Measurements from ENCODE around the gene PDZD2.
"Not testable (repeated sequence)": the region's sequence is repeated elsewhere in the genome, so short reads cannot be mapped to it uniquely, and the experiment has no call there.

The PDZD2 gene

DNA sequence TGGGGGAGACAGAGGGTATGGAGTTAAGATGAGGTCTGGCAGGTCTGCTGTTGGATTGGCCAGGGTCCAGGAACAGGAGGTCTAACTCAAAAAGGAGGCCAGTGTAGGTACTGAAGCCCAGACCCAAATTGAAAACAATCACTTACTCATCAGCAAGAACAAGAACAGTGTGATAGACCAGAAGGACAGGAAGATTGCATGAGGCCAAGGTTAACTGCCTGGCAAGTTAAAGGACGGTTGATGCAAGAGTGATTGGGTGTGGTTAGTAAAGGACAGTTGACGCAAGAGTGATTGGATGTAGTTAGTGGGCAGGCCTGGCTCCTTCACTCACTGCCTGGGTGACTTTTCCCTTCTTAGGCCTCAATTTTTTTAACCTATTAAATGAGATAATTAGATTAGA lies 132.6 kb downstream of the PDZD2 start:
- DNase-seq: no peak

DNA sequence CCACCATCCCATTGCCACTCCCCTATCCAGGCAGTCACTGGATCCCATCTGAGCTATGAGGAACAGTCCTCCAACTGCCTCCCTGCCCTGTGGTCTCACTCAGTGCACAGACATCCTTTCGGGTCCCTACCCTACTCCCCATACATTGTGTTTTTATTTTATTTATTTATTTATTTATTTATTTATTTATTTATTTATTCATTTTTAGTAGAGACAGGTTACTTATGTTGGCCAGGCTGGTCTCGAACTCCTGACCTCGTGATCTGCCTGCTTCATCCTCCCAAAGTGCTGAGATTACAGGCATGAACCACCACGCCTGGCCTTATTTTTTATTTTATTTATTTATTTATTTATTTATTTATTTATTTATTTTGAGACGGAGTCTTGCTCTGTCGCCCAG lies 137.4 kb downstream of the PDZD2 start:
- DNase-seq: not testable (repeated sequence)

DNA sequence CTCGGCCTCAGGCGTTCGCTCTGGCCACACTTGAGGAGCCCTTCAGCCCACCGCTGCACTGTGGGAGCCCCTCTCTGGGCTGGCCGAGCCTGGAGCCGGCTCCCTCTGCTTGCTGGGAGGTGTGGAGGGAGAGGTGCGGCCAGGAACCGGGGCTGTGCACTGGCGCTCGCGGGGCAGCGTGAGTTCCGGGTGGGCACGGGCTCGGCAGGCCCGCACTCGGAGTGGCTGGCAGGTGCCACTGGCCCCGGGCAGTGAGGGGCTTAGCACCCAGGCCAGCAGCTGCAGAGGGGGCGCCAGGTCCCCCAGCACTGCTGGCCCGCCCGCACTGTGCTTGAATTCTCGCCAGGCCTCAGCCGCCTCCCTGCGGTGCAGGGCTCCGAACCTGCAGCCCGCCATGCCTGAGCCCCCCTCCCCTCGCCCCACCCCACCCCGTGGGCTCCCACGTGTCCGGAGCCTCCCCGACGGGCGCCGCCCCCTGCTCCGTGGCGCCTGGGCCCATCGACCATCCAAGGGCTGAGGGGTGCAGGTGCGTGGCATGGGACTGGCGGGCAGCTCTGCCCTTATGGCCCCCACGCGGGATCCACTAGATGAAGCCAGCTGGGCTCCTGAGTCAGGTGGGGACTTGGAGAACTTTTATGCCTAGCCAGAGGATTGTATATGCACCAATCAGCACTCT lies 138.2 kb downstream of the PDZD2 start:
- no peak for DNase-seq

DNA sequence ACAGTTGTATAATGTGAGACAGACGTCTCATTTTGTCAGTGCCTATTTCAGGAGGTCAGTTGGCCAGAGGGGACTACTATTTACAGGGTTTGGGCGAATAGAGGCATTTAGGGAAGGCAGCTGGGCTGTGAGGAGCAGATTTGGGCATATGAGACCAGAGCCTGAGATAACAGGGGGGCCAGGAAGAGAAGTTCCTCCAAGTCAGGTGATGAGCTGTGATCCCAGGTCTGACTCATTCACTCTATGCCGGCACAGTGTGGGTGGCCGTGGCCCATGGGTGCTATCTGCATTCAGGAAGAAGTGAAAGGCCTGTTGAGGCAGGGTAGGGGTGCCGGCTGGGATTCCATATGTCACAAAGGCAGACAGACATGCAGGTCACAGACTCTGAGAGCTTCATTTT lies 142.8 kb downstream of the PDZD2 start:
- DNase-seq: no peak

DNA sequence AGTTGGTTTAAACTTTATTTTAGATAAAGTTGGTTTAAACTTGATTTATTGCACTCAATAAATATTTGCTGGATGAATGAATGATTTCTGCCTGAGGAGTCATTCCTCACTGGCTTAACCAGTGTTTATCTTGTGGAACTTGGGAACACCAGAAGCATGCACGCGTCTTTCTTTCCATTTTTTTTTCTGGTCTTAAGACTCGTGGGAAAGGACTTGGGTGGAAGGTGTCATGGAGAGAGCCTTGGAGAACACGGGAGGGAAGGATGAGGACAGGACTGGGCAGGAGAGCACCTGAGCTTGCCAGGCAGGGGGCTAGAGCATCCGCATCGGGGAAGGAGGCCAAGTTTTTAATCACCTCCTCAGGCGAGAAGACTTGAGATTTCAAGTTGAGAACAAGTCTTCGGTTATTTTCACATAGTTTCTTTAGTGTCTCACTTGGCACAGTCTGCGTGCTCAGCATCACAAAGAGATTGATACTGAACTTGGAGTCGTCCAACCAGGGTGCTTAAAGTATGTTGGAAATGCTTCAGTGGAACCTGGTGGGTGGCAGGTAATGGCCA lies 144.2 kb downstream of the PDZD2 start:
- DNase-seq: no peak

DNA sequence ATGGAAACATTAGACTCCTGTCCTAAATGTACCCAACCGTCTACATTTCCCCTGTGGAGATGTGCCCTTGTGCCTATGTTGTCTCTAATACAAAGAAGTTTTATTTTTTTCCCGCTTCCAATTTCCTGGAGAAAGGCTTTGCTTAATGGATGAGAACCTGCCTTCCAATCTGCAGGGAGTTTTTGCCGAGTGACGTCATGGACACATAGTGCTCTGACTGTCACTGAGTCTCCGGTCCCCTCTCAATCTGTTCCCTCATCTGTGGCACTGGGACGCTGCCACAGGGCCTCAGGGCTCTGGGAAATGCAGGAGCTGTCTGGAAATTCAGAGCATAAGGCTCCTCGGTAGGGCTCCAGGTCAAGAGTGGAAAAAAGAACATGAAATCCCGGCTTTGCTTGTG lies 144.8 kb downstream of the PDZD2 start:
- DNase-seq: no peak

DNA sequence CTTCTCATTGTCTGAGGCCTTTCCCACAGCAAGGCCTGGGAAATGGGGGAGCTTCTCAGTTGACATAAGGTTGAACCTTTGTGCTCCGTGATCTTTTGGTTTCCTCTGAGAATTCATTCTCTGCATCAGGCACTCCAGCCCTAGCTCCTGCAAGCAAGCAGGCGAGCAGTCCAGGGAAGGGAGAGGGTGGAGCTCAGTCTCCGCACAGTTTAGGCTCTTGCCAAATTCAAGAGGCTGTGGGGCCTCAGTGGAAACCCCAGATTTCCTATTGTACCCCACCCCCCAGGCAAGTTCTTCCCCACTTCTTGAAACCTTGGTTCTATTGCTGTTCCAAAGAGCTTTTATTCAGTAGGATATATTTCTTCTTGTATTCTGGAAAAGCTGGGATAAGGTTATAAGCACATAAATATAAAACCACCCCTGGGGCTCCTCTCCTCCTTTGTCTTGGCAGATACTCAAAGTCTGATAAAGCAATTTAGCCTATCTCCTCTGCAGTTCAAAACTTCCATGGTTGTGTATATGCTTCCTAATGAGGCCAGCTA lies 147.2 kb downstream of the PDZD2 start:
- no peak for DNase-seq

DNA sequence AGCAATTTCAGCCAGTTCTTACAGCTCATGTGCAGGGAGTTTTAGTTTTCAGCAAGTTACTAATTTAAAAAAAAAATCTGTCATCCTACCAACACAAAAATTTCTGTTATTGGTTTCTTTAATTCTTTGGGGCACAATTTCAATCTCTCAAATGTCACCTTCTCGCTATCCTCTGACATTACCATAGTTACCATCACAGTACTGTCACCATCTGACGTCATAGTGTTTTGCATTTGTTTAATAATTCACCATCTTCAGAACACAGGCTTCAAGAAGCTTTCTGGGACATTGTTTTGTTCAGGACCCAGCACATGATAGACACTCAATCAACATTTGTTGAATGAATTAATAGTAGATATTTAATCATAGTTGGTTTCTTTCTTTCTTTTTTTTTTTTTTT lies 155.1 kb downstream of the PDZD2 start:
- DNase-seq: no peak

DNA sequence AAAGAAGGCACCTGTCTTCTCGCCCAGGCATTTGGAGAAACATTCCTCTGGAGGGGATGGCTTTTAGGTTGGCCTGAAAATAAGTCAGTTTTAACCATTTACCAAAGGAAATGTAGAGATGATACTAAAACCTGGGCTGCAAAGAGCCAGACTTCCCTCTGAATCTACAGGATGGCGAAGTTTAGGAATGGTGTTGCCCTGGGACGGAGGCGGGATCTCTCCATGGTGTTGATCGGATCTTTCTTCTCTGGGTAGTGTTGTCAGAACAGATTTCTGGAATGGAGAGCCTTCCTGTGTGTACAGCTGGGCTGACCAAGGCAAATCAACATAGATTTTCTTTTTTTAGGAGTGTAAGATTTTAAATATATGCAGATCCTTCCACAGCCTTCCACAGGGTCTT lies 159.2 kb downstream of the PDZD2 start:
- no peak for DNase-seq

DNA sequence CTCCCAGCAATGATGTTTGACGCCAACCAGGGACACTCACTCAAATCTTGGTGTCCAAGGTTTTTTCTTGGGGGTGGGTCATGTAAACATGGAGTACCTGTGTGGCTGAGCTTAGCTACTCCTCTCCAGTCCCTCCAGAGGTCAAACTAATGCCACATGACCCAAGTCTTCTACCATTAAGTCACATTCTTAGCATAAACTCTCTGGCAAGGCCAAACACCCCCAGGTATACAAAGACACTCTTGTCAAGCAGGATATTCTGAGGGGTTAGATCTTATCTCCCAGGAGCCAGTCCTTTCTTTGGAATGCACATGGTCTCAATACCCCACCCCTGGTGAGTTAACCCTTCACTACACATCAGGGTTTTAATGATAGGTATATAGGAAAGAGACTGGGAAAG lies 161.4 kb downstream of the PDZD2 start:
- no peak for DNase-seq

DNA sequence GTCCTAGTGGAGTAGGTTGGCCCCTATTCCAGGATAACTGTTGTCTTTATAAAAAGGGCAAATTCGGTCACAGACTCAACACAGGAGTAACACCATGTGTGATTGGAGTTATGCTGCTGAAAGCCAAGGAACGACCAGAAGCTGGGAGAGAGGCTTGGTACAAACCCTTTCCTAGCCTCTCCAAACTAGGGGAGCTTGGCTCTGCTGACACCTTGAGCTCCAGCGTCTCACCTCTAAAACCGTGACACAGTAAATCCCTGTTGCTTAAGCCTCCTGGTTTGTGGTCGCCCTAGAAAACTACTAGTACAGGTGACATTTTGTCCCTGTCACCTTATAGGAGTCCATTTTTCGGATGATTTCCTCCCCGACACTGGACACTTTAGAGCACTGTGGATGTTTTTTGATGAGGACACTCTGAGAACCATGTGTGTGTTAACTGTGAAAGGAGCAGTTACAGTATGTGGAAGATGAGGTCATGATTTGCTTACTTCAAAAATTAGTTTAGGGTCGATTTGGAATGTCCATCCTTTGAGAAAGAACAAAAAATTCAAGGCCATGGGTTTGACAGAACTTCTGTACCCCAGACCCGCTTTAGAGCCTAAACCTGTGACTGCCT lies 167.0 kb downstream of the PDZD2 start:
- DNase-seq: no peak

DNA sequence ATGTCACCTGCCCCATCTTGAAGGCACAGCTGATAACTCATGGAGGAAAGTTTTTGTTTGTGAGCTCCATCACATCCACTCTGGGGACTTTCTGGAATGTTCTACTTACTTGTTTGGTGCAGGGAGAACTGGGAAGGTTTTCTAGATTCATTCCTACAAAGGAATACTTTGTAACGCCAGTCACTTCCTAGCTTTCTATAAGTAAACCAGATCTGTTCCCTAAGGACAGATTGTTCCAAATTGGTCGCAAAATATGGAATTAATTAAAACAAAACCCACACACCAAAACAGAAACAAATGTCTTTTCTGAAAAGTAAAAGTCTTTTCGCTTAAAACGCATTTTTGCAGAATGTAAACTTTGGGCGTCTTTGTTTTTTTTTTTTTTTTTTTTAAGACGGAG lies 167.6 kb downstream of the PDZD2 start:
- no peak for DNase-seq

DNA sequence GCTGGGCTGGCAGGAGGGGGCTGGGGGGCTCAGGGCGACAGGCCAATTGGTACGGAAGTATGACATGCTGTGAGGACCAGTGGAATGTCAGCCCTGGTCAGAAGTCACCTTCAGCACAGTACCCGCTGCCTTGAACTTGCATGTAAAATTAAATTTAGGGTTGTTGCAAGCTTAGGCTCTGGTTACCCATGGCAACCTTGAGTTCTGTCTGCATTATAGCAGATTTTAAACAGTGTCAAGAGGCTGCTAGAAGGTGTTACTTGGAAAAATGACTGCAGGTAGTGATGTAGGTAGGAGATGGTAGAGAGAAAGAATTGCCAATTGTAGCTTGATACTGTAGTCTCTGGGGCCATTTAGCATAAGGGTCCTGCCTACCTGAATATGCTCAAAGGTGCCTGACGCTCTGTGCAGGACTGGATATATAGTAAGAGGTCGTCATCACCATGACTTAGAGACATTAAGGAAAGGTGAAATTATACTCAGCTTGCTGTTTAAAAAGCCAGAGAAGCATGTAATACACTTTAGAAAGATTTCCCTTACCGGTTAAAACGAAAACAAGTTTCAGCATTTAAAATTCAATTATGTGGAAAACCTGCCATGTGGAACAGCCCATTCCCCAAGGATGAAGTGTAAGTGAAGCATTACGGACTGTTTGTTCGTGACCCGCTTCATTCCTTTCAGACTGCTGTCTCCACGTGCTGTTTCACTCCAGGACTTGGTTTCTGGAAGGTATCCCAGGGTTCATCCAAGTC lies 169.0 kb downstream of the PDZD2 start:
- no peak for DNase-seq

DNA sequence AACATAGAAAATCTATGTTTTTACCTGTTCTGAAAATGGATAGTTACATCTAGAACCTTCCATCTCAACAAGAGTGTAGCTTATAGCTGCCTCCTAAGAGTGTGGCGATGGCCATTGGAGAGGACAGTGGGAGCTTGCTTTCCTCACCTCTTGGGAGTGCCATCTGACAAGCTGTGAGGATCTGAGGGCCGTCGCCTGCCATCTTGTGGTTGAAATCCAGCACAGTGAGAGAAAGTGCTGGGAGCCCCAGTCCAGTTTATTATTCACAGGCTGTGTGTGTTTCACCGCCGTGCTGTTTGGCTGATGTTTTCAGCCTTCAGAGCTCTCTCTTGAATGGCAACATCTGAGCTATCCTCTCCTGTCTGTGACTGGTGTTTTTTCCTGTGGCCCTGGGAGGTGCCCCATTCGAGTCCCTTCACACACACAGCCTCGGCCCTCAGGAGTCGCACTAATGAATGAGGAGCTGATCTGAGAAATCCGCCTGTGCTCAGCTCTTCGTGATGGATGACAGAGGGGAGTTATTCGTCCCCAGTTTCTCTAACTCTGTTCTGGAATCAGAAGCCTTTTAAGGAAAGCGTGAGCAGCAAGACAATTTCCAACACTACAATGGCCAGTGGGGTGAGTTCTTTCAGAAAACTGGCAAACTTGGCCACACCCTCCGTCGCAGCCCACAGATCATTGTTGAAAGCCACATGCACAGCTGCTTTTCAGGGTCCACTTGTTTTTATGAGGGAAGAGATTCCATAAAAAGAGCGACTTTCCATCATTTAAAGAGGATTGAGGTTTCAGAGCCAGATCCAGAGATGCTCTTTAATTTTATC lies 170.3 kb downstream of the PDZD2 start:
- DNase-seq: no peak

DNA sequence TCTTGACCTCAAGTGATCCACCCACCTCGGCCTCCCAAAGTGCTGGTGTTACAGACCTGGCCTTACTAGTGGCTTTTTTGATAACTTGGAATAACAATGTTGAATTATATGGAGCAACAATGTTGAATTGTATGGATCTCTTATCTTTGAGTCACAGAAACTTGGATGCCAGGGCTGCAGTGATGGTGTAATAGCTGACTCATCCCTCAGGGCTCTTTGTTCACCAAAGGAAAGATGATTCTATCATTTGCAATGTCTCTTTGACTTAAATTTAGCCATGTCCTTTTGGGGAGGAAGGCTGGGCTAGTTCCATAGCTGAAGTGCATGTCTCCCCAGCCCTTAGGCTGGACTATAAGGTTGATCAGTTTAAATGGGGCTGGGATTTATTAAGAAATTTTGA lies 172.3 kb downstream of the PDZD2 start:
- DNase-seq: no peak

DNA sequence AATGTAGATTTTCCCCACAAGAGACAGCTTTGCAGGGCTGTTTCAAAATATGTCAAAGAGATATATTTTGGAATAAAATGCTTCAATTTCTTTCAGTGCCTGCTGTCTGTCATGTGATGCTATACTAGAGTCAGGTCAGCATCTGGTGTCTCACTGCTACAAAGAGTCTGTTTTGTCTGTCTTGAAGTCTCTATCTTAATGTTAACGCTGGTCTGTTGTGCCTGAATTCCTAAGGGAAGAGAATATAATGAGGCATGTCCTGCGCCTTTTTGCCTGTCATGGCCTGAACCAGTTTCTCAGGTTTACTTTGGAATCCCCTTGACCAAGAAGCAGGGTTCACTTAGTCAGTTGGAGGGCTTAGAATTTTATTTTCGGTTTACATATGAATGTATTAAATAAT lies 176.4 kb downstream of the PDZD2 start:
- no peak for DNase-seq

DNA sequence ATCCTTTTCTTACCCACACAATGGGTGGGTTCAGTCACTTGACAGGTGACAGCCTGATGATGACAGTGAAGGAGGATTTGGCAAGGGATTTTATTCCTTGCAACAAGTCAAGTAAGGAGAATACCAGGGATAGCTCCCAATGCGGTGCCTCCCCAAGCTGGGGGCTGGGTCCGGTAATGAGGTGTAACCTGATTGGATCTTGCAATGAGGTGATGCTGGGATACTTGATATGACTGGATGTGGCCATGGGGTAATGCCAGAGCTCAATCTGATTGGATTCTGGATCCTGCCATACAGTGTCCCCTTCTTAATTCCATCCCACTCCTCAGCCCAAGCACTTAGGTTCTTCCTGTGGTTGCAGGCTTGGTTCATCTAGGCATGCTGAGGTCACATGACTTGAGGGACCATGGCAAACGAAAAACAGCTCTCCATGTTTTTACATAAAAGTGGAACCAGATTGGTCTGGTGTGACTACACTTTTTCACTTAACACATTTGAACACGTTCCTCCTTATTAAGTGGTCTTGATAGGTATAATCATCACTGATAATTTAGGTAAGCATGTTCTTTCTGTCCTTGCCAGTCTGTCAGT lies 181.1 kb downstream of the PDZD2 start:
- DNase-seq: no peak

DNA sequence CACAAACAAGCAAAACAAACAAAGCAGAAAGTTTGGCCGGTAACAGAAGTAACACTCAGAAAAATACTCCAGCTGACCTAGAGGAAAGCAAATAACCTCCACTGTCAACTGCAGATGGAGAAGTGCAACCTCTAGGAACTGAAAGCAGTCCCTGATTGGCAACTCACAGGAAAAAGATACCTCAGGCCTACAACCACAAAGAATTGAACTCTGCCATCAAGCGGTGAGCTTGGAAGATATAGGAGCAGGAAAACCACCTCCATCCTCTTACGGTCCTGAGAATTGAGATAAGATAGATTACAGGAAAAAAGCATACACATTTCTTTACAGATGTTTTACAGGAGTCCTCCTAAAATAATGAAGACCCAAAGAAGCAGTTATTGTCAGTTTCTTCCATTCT lies 184.5 kb downstream of the PDZD2 start:
- no peak for DNase-seq

DNA sequence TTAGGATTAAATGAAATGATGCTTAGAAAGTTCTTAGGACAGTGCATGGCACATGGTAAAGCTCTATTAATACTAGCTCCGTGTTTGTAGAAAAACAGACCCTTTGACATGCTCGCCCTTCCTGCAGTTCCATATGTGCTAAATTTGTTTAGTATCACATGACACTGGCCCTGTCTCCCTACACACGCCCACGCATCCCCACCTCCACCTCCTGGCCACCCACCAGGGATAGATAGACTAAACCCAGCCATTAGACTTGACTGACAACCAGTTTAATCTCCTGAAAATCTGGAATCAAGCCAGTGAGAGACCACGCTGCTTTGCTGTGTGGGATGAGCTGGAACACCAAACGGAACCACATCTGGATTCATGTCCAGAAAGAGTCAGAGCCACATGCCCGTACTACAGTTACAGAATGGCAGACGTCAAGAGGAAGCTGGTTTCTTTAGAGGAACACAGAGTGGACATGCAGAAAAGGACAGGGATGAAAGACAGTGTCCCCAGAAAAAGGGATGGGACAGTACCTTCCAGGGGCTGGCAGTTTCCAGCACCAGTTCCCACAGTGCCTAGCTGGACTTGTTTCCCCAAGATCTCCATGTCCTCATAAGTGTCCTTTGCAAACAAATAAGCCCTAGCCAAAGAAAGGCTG lies 186.1 kb downstream of the PDZD2 start:
- DNase-seq: no peak

DNA sequence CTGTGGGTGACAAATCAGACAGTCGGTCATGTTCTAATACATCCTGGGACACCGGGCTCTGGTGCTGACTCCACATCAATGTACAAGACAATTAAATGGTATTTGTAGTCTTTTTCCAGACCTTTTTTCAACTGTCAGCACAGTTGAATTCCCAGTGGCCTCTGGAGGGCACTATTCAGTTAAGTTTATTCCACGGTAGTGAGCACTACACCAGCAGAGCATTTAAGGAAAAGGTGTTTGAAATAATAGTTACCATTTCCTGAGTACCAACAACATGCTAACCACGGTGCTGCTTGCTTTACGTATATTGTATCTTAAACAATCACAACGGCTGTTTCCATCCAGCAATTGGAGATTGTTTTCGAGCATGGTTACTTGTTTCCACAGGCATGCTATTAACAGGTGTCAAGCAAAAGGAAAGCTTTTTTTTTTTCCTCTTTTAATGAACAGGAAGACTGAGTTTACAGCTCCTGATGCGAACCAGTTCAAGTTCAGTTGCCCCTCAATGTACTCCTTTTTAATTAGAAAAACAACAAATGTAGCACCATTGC lies 186.7 kb downstream of the PDZD2 start:
- peak; percentile 4 for DNase-seq

DNA sequence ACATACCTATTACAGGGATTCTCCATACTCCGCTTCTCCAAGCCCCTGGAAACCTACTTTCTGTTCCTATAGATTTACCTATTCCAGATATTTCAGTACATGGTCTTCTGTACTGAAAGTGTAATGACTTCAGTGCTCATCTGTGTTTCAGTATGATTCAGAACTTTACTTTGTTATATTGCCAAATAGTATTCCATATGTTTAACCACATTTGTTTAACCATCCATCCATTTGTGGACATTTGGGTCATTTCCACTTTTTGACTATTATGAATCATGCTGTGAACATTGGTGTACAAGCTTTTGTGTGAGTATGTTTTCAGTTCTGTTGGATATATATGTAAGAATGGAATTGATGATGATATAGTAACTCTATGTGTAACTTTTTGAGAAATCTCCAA lies 188.9 kb downstream of the PDZD2 start:
- DNase-seq: no peak

DNA sequence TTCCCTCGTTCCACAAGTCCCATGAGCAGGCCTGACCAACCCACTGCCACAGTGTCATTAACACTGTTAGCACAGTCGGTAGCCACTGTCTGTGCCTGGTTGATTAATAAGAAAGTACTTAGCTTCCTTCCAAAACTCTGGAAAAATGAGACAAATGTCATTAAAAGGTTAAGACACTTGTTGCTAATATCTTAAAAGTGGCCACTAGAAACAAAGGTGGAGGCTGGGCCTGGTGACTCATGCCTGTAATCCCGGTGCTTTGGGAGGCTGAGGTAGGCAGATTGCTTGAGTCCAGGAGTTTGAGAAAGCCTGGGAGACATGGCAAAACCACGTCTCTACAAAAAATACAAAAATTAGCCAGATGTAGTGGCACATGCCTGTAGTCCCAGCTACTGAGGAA lies 194.0 kb downstream of the PDZD2 start:
- no peak for DNase-seq
